Dermis blood vessel endothelial cell (primary cell): ENCODE data around the gene TMEM225. TPM values are rescaled to one million over a fixed set of nuclear protein-coding genes. Genes with fewer than 3 reads are reported as not detected.

Experiments used
- total RNA-seq: library from RNA; depleted of rRNA; stranded (reverse); fragments of >200 nt; gene quantifications from 2 replicates; pipeline ENCODE4 v1.2.3, GENCODE V29; 2014

The TMEM225 gene
- total RNA-seq, 1 donor from 2014 or later = not detected

Other genes with a start within 250 kb of the TMEM225 start
- 2.5 and 4.9 TPM in 2 replicates for gene SCN3B, start 231.0 kb downstream of the TMEM225 start, total RNA-seq
- 6.1 and 10.2 TPM in 2 replicates for gene ZNF202, start 144.0 kb downstream of the TMEM225 start, total RNA-seq
- not detected in 2 replicates for gene OR6X1, start 131.2 kb downstream of the TMEM225 start, total RNA-seq
- not detected in 2 replicates for gene OR6M1, start 79.3 kb downstream of the TMEM225 start, total RNA-seq
- not detected in 2 replicates for gene OR8D4, start 16.5 kb upstream of the TMEM225 start, total RNA-seq
- gene OR4D5, start 53.9 kb upstream of the TMEM225 start, total RNA-seq = not detected in 2 replicates
- gene OR6T1, start 58.2 kb upstream of the TMEM225 start, total RNA-seq = not detected in 2 replicates
- not detected in 2 replicates for gene OR10S1, start 92.1 kb upstream of the TMEM225 start, total RNA-seq
- not detected in 2 replicates for gene OR10G6, start 109.5 kb upstream of the TMEM225 start, total RNA-seq
- not detected in 2 replicates for gene OR10G4, start 127.3 kb upstream of the TMEM225 start, total RNA-seq
- not detected in 2 replicates for gene OR10G9, start 137.3 kb upstream of the TMEM225 start, total RNA-seq
- gene OR10G8, start 141.1 kb upstream of the TMEM225 start, total RNA-seq = not detected in 2 replicates
- gene OR10G7, start 155.7 kb upstream of the TMEM225 start, total RNA-seq = not detected in 2 replicates
- gene VWA5A, start 229.8 kb upstream of the TMEM225 start, total RNA-seq = 7.8 and 8.2 TPM in 2 replicates